ENCODE results near the gene HUNK. TPM values are rescaled to one million over a fixed set of nuclear protein-coding genes. Genes with fewer than 3 reads are reported as not detected.
A peak's percentile ranks its signal among the peaks of the same experiment; 100 is the strongest.

The HUNK gene
- polyA plus RNA-seq, 1 donor (not counting 4 experiments of a cell fraction or from before 2014, with no cell fraction given), result 0.03 TPM

DNA sequence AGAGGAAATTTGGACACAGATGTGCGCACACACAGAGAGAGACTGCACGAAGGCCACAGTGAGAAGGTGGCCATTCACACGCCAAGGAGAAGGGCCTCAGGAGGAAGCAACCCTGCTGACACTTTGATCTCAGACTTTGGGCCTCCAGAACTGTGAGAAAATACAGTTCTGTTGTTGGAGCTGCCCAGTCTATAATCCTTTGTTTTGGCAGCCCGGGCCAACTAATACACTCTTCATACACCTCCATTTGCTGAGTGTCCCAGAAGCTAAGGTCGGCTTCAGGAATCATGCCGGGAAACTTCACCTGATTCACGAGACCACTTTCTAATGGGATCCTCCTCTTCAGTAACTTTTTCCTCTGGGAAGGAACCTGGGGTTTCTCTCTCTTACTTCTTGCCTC lies 23.2 kb downstream of the HUNK start:
- H4K20me1 ChIP-seq (ENCODE audit: control insufficient read depth, extremely low read depth, insufficient read depth, low read length), result no peaks in the 10 kb centered on the region
- no peaks in the 10 kb centered on the region for H3K9me3 ChIP-seq (ENCODE audit: control insufficient read depth, low read depth, low read length)
- no peak overlapping the region for H3K9ac ChIP-seq (ENCODE audit: control insufficient read depth, extremely low read depth, insufficient read depth, low read length)
- dilution Hi-C loops (cut with MboI; ENCODE audit: extremely low pct_ligation_motif_present, low sequenced_read_pairs), result no loop called here
- no peak overlapping the region for H3K4me2 ChIP-seq (ENCODE audit: control insufficient read depth, extremely low read depth, insufficient read depth, low read depth, low read length)
- no peaks in the 10 kb centered on the region for H3K79me2 ChIP-seq (ENCODE audit: control insufficient read depth, insufficient read depth, low read length)
- no peak overlapping the region for H3K27ac ChIP-seq (ENCODE audit: control insufficient read depth, insufficient read depth, low read length)
- no peak for FAIRE-seq
- no peaks in the 10 kb centered on the region for H3K4me1 ChIP-seq (ENCODE audit: control insufficient read depth, extremely low read depth, insufficient read depth, low read length)
- H3K9me1 ChIP-seq (ENCODE audit: control insufficient read depth, extremely low read depth, insufficient read depth, low read length), result no peaks in the 10 kb centered on the region
- no peak for TF ChIP-seq EZH2 (IDR thresholded peaks at IDR 0.05; ENCODE audit: low read length)
- H2AFZ ChIP-seq (ENCODE audit: control insufficient read depth, low read length), result no peak overlapping the region
- no peaks in the 10 kb centered on the region for H3K27me3 ChIP-seq (ENCODE audit: control insufficient read depth, extremely low read depth, insufficient read depth, low read length)
- no peak overlapping the region for H3K4me3 ChIP-seq (ENCODE audit: control insufficient read depth in 2 of 3, extremely low read depth in 1 of 3, insufficient read depth in 2 of 3, low read depth in 1 of 3, low read length in 3 of 3)
- DNase-seq (ENCODE audit: low read depth, low spot score), result no peak
- H3K36me3 ChIP-seq (ENCODE audit: control insufficient read depth in 2 of 2, extremely low read depth in 1 of 2, insufficient read depth in 2 of 2, low read length in 2 of 2), result no peaks in the 10 kb centered on the region

- Histone ChIP-seq H3K4me1 (ENCODE audit: control insufficient read depth, extremely low read depth, insufficient read depth, low read length) (no peaks in the 10 kb centered on the region), H3K27ac (ENCODE audit: control insufficient read depth, insufficient read depth, low read length) (no peak overlapping the region), H3K9me1 (ENCODE audit: control insufficient read depth, extremely low read depth, insufficient read depth, low read length) (no peaks in the 10 kb centered on the region), H3K79me2 (ENCODE audit: control insufficient read depth, insufficient read depth, low read length) (no peaks in the 10 kb centered on the region), H2AFZ (ENCODE audit: control insufficient read depth, low read length) (no peak overlapping the region), H3K9me3 (ENCODE audit: control insufficient read depth, low read depth, low read length) (no peaks in the 10 kb centered on the region), H3K27me3 (ENCODE audit: control insufficient read depth, extremely low read depth, insufficient read depth, low read length) (no peaks in the 10 kb centered on the region), H3K4me3 (ENCODE audit: control insufficient read depth in 2 of 3, extremely low read depth in 1 of 3, insufficient read depth in 2 of 3, low read depth in 1 of 3, low read length in 3 of 3) (no peak overlapping the region), H4K20me1 (ENCODE audit: control insufficient read depth, extremely low read depth, insufficient read depth, low read length) (no peaks in the 10 kb centered on the region), H3K36me3 (ENCODE audit: control insufficient read depth in 2 of 2, extremely low read depth in 1 of 2, insufficient read depth in 2 of 2, low read length in 2 of 2) (no peaks in the 10 kb centered on the region), H3K9ac (ENCODE audit: control insufficient read depth, extremely low read depth, insufficient read depth, low read length) (no peak overlapping the region), H3K4me2 (ENCODE audit: control insufficient read depth, extremely low read depth, insufficient read depth, low read depth, low read length) (no peak overlapping the region)
- DNase-seq (ENCODE audit: low read depth, low spot score) (no peak), FAIRE-seq (no peak)
- dilution Hi-C loops (cut with MboI; ENCODE audit: extremely low pct_ligation_motif_present, low sequenced_read_pairs), result no loop called here
- TF ChIP-seq EZH2 (IDR thresholded peaks at IDR 0.05; ENCODE audit: low read length) (no peak), CTCF (optimal IDR thresholded peaks at IDR 0.05 in 1 of 3, IDR thresholded peaks at IDR 0.05 in 1 of 3, conservative IDR thresholded peaks at IDR 0.05 in 1 of 3; ENCODE audit: extremely low read depth in 1 of 3, insufficient read depth in 2 of 3, low read length in 3 of 3) (no peak)
These were observed 24.5 kb downstream of the HUNK start for GRCh38 chr21:31897311-31897710.

DNA sequence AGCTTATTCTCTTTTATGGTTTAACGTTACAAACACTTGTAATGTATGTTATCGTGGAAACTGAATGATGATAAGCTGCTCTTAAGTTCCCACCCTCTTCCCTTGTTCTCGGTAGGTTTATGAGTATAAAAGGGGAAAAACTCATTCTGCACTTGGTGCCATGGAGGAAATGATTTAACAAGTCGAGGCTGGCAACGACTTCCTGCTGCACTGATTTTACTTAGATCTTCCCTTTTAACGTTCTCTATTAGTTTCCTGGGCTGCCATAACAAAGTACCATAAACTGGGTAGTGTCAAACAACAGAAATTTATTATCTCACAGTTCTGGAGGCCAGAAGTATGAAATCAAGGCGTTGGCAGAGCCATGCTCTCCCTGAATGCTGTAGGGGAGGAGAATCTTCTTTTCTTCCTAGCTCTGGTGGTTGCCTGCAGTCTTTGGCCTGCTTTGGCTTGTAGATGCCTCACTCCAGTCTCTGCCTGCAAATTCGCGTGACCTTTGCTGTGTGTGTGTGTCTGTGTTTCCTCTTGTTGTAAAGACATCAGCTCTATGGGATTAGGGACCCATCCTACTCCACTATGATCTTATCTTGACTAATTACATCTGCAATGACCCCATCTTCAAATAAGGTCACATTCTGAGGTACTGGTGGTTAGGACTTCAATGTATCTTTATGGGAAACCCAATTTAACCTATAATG lies 26.3 kb downstream of the HUNK start:
- FAIRE-seq (no peak), DNase-seq (ENCODE audit: low read depth, low spot score) (no peak)
- Histone ChIP-seq H3K27ac (ENCODE audit: control insufficient read depth, insufficient read depth, low read length) (no peak overlapping the region), H3K9me1 (ENCODE audit: control insufficient read depth, extremely low read depth, insufficient read depth, low read length) (no peaks in the 10 kb centered on the region), H3K4me2 (ENCODE audit: control insufficient read depth, extremely low read depth, insufficient read depth, low read depth, low read length) (no peak overlapping the region), H3K27me3 (ENCODE audit: control insufficient read depth, extremely low read depth, insufficient read depth, low read length) (no peaks in the 10 kb centered on the region), H3K4me3 (ENCODE audit: control insufficient read depth in 2 of 3, extremely low read depth in 1 of 3, insufficient read depth in 2 of 3, low read depth in 1 of 3, low read length in 3 of 3) (no peak overlapping the region), H3K36me3 (ENCODE audit: control insufficient read depth in 2 of 2, extremely low read depth in 1 of 2, insufficient read depth in 2 of 2, low read length in 2 of 2) (no peaks in the 10 kb centered on the region), H4K20me1 (ENCODE audit: control insufficient read depth, extremely low read depth, insufficient read depth, low read length) (no peaks in the 10 kb centered on the region), H2AFZ (ENCODE audit: control insufficient read depth, low read length) (peak overlapping the region; percentile 33), H3K79me2 (ENCODE audit: control insufficient read depth, insufficient read depth, low read length) (no peaks in the 10 kb centered on the region), H3K9ac (ENCODE audit: control insufficient read depth, extremely low read depth, insufficient read depth, low read length) (no peak overlapping the region), H3K9me3 (ENCODE audit: control insufficient read depth, low read depth, low read length) (no peaks in the 10 kb centered on the region), H3K4me1 (ENCODE audit: control insufficient read depth, extremely low read depth, insufficient read depth, low read length) (no peaks in the 10 kb centered on the region)
- dilution Hi-C loops (cut with MboI; ENCODE audit: extremely low pct_ligation_motif_present, low sequenced_read_pairs), result no loop called here
- TF ChIP-seq EZH2 (IDR thresholded peaks at IDR 0.05; ENCODE audit: low read length) (no peak), CTCF (optimal IDR thresholded peaks at IDR 0.05 in 1 of 3, IDR thresholded peaks at IDR 0.05 in 1 of 3, conservative IDR thresholded peaks at IDR 0.05 in 1 of 3; ENCODE audit: extremely low read depth in 1 of 3, insufficient read depth in 2 of 3, low read length in 3 of 3) (no peak)
